Measurements from ENCODE around the gene TMPRSS12. TPM values are rescaled to one million over a fixed set of nuclear protein-coding genes. Genes with fewer than 3 reads are reported as not detected.

Gene TMPRSS12
- total RNA-seq, result not detected in 2 replicates

GRCh38 chr12:50842637-50843493 lies at the start of gene TMPRSS12:
TMPRSS12 (plus strand) TSS chr12:50842926; CDS start chr12:50842965, 39 bp downstream.

Other genes starting within 250 kb of the TMPRSS12 start
- gene ATF1, start 78.8 kb upstream of the TMPRSS12 start, total RNA-seq, result 20.0 and 25.5 TPM in 2 replicates
- gene HIGD1C, start 109.6 kb downstream of the TMPRSS12 start, total RNA-seq, result not detected in 2 replicates
- gene SLC11A2, start 183.5 kb downstream of the TMPRSS12 start, total RNA-seq, result 52.1 and 63.4 TPM in 2 replicates
- 23.9 and 32.4 TPM in 2 replicates for gene LETMD1, start 205.4 kb downstream of the TMPRSS12 start, total RNA-seq
- 16.2 and 18.7 TPM in 2 replicates for gene CSRNP2, start 240.7 kb downstream of the TMPRSS12 start, total RNA-seq